IMR-90 (cell line): ENCODE data around the gene NFATC1. TPM values are rescaled to one million over a fixed set of nuclear protein-coding genes. Genes with fewer than 3 reads are reported as not detected.

Experiments used
- ATAC-seq: fragments of 200-7000 bp; cut with Tn5 transposase; 2 replicates; pipeline ENCODE4 v1.9.1; 2020; ENCODE audit warnings: low read depth, mild to moderate bottlenecking, moderate library complexity
- BruUV-seq: library from RNA; stranded (reverse); fragments of 400-500 nt; replicated peaks from 2 replicates; lab custom pipeline; 2021; lab: Mats Ljungman, UMichigan
- CTCF ChIA-PET: fragments of 300-600 bp; formaldehyde crosslinking; extraction: SDS; loops from one replicate; lab custom pipeline; 2021; ENCODE audit warnings: antibody characterized with exemption; lab: Yijun Ruan, JAX
- POLR2A ChIA-PET: fragments of 300-600 bp; sonication (Branson Sonifier 250); formaldehyde crosslinking; loops from one replicate; lab custom pipeline; 2022; ENCODE audit warnings: antibody characterized with exemption; ENCODE audit not compliant: unreplicated experiment; lab: Charles Lee
- DNase-seq: peaks from one replicate; pipeline ENCODE4 v3.0.0; 2013
- H2AFZ ChIP-seq: replicated peaks from 2 replicates; pipeline ENCODE3; 2013; ENCODE audit warnings: low read length, mild to moderate bottlenecking; ENCODE audit not compliant: poor library complexity
- H2AK5ac ChIP-seq: 2 replicates; pipeline ENCODE4 v1.6.1; 2013; ENCODE audit warnings: low read depth, low read length, inconsistent platforms
- H2AK9ac ChIP-seq: replicated peaks from 2 replicates; pipeline ENCODE3; 2013; ENCODE audit warnings: mild to moderate bottlenecking, low read depth, low read length, moderate library complexity; ENCODE audit not compliant: poor library complexity
- H2BK120ac ChIP-seq: 2 replicates; pipeline ENCODE4 v1.6.1; 2013; ENCODE audit warnings: low read depth, low read length, inconsistent platforms
- H2BK15ac ChIP-seq: 3 replicates; pipeline ENCODE4 v1.6.1; 2013; ENCODE audit warnings: low read depth, low read length, inconsistent platforms
- H2BK20ac ChIP-seq: 2 replicates; pipeline ENCODE4 v1.6.1; 2013; ENCODE audit warnings: low read depth, mild to moderate bottlenecking, inconsistent platforms, low read length, moderate library complexity
- H2BK5ac ChIP-seq: 2 replicates; pipeline ENCODE4 v1.6.1; 2013; ENCODE audit warnings: mild to moderate bottlenecking, low read depth, low read length, inconsistent platforms; ENCODE audit not compliant: poor library complexity, severe bottlenecking
- H3K14ac ChIP-seq: replicated peaks from 2 replicates; pipeline ENCODE4 v1.6.1; 2013; ENCODE audit warnings: low read depth, low read length, inconsistent platforms
- H3K18ac ChIP-seq: 2 replicates; pipeline ENCODE4 v1.6.1; 2013; ENCODE audit warnings: low read depth, low read length, control low read depth
- H3K23ac ChIP-seq: 2 replicates; pipeline ENCODE4 v1.6.1; 2013; ENCODE audit warnings: low read depth, low read length, inconsistent platforms
- H3K27ac ChIP-seq: 2 replicates; pipeline ENCODE4 v1.5.1; 2013; ENCODE audit warnings: mild to moderate bottlenecking, control low read depth, low read length; ENCODE audit not compliant: insufficient read depth
- H3K27me3 ChIP-seq: 2 replicates; pipeline ENCODE4 v1.6.1; 2013; ENCODE audit warnings: low read length; ENCODE audit not compliant: control insufficient read depth, insufficient read depth
- H3K36me3 ChIP-seq: 2 replicates; pipeline ENCODE4 v1.6.1; 2013; ENCODE audit warnings: low read length, mixed read lengths; ENCODE audit not compliant: control insufficient read depth, insufficient read depth
- H3K4ac ChIP-seq: 2 replicates; pipeline ENCODE4 v1.6.1; 2013; ENCODE audit warnings: low read depth, low read length, inconsistent platforms
- H3K4me1 ChIP-seq: 2 replicates; pipeline ENCODE4 v1.6.1; 2013; ENCODE audit warnings: low read length, mixed read lengths; ENCODE audit not compliant: control insufficient read depth, insufficient read depth
- H3K4me2 ChIP-seq: 2 replicates; pipeline ENCODE4 v1.6.1; 2013; ENCODE audit warnings: low read depth, mild to moderate bottlenecking, control low read depth, low read length, moderate library complexity
- H3K4me3 ChIP-seq: 2 replicates; pipeline ENCODE4 v1.5.1; 2013; ENCODE audit warnings: low read depth, mild to moderate bottlenecking, control low read depth, low read length, moderate library complexity; ENCODE audit not compliant: insufficient read depth
- H3K56ac ChIP-seq: 2 replicates; pipeline ENCODE4 v1.6.1; 2013; ENCODE audit warnings: low read length, inconsistent platforms; ENCODE audit not compliant: insufficient read depth; ENCODE audit errors: extremely low read depth
- H3K79me1 ChIP-seq, 2 experiments: 2 replicates each; pipeline ENCODE4 v1.6.1; 2013; ENCODE audit warnings: low read length in 2 of 2, inconsistent platforms in 1 of 2, low read depth in 1 of 2
- H3K9ac ChIP-seq: 2 replicates; pipeline ENCODE4 v1.6.1; 2013; ENCODE audit warnings: low read depth, low read length, control low read depth
- H3K9me1 ChIP-seq: 2 replicates; pipeline ENCODE4 v1.6.1; 2013; ENCODE audit warnings: low read length, inconsistent platforms; ENCODE audit not compliant: insufficient read depth
- H3K9me3 ChIP-seq: 2 replicates; pipeline ENCODE4 v1.6.1; 2013; ENCODE audit warnings: low read length; ENCODE audit not compliant: control insufficient read depth, insufficient read depth
- H4K20me1 ChIP-seq: 2 replicates; pipeline ENCODE4 v1.6.1; 2013; ENCODE audit warnings: low read length, inconsistent platforms; ENCODE audit not compliant: insufficient read depth
- H4K5ac ChIP-seq: 2 replicates; pipeline ENCODE4 v1.6.1; 2013; ENCODE audit warnings: mild to moderate bottlenecking, low read depth, low read length, control low read depth
- H4K8ac ChIP-seq, 2 experiments: 2 replicates each; pipeline ENCODE4 v1.6.1; 2013; ENCODE audit warnings: low read depth in 2 of 2, low read length in 2 of 2, control low read depth in 1 of 2, inconsistent platforms in 1 of 2
- H4K91ac ChIP-seq: 2 replicates; pipeline ENCODE4 v1.6.1; 2013; ENCODE audit warnings: low read depth, low read length, inconsistent platforms; ENCODE audit not compliant: insufficient read depth
- BHLHE40 ChIP-seq: fragments of 150-350 bp; IDR thresholded peaks from 2 replicates; pipeline ENCODE4 v1.6.1; 2016; ENCODE audit warnings: mild to moderate bottlenecking, low read depth, low read length
- CEBPB ChIP-seq: IDR thresholded peaks from 2 replicates; pipeline ENCODE4 v1.6.1; 2012; ENCODE audit warnings: low read depth, low read length, improper control_type of control experiment
- CHD1 ChIP-seq: IDR thresholded peaks from 2 replicates; pipeline ENCODE4 v1.6.1; 2012; ENCODE audit warnings: low read depth, low read length, improper control_type of control experiment
- FOS ChIP-seq: fragments of 150-350 bp; IDR thresholded peaks from 2 replicates; pipeline ENCODE4 v1.6.1; 2016; ENCODE audit warnings: low read depth, low read length
- MAFK ChIP-seq: IDR thresholded peaks from 2 replicates; pipeline ENCODE4 v1.6.1; 2012; ENCODE audit warnings: low read depth, low read length, improper control_type of control experiment
- MAZ ChIP-seq: IDR thresholded peaks from 2 replicates; pipeline ENCODE4 v1.6.1; 2012; ENCODE audit warnings: low read depth, mild to moderate bottlenecking, low read length, improper control_type of control experiment, moderate library complexity, borderline replicate concordance
- MXI1 ChIP-seq: IDR thresholded peaks from 2 replicates; pipeline ENCODE4 v1.6.1; 2012; ENCODE audit warnings: low read depth, mild to moderate bottlenecking, low read length, moderate library complexity, borderline replicate concordance
- NFE2L2 ChIP-seq: fragments of 150-350 bp; IDR thresholded peaks from 2 replicates; pipeline ENCODE4 v1.6.1; 2016; ENCODE audit warnings: low read depth, mild to moderate bottlenecking, low read length
- POLR2A ChIP-seq: IDR thresholded peaks from 2 replicates; pipeline ENCODE4 v1.6.1; 2012; ENCODE audit warnings: mild to moderate bottlenecking, low read depth, low read length
- RAD21 ChIP-seq: IDR thresholded peaks from 2 replicates; pipeline ENCODE4 v1.6.1; 2012; ENCODE audit warnings: low read length, improper control_type of control experiment
- RCOR1 ChIP-seq: IDR thresholded peaks from 2 replicates; pipeline ENCODE4 v1.6.1; 2012; ENCODE audit warnings: mild to moderate bottlenecking, low read length, improper control_type of control experiment; ENCODE audit not compliant: insufficient replicate concordance
- RFX5 ChIP-seq: IDR thresholded peaks from 2 replicates; pipeline ENCODE4 v1.8.0; 2012; ENCODE audit warnings: low read depth, mild to moderate bottlenecking, low read length, moderate library complexity
- SMC3 ChIP-seq: fragments of 150-350 bp; IDR thresholded peaks from 2 replicates; pipeline ENCODE4 v1.6.1; 2016; ENCODE audit warnings: low read depth, mild to moderate bottlenecking, antibody characterized with exemption, low read length, moderate library complexity
- USF2 ChIP-seq: fragments of 150-350 bp; IDR thresholded peaks from 2 replicates; pipeline ENCODE4 v1.6.1; 2017; ENCODE audit warnings: mild to moderate bottlenecking, antibody characterized with exemption, low read length, low read depth
- WGBS, 2 experiments: methylation state at CpG; one replicate each; pipeline versions ENCODE4 v1.1.5 to v1.1.7; 2013; ENCODE audit warnings: missing lambda C conversion rate in 2 of 2; ENCODE audit not compliant: insufficient read length in 1 of 2; ENCODE audit errors: extremely low coverage in 2 of 2; 5-methylcytosine and 5-hydroxymethylcytosine counted together
- dilution Hi-C: fragments of 300-500 bp; cut with HindIII; formaldehyde crosslinking; loops from one replicate; pipeline ENCODE4 v1.14.3; 2018; ENCODE audit warnings: low sequenced_read_pairs; ENCODE audit not compliant: unreplicated experiment
- in situ Hi-C: fragments of 300-500 bp; cut with MboI; formaldehyde crosslinking; loops from 3 replicates; pipeline ENCODE4 v1.14.3; 2019; ENCODE audit warnings: low sequenced_read_pairs, inconsistent platforms, mixed read lengths
- intact Hi-C: fragments of 100-400 bp; cut with micrococcal nuclease; formaldehyde crosslinking; loops from 2 replicates; pipeline ENCODE4 v1.10.0; 2022
- polyA plus RNA-seq, 3 experiments: library from polyadenylated mRNA; depleted of rRNA; stranded (reverse); fragments of >200 nt; gene quantifications; 2 replicates each; pipeline ENCODE4 v1.2.3, GENCODE V29; 2012; ENCODE audit warnings: low replicate concordance in 1 of 3
- total RNA-seq: library from RNA; depleted of rRNA; stranded (reverse); fragments of >200 nt; gene quantifications from 2 replicates; pipeline ENCODE4 v1.2.3, GENCODE V29; 2012
- TF ChIP-seq, protein P1 (sequence below): conservative IDR thresholded peaks from 2 replicates; pipeline ENCODE4 v1.5.1; 2012; ENCODE audit warnings: mild to moderate bottlenecking, low read depth, low read length, improper control_type of control experiment
- TF ChIP-seq, protein P2 (sequence below): fragments of 150-350 bp; IDR thresholded peaks from 2 replicates; pipeline ENCODE4 v1.6.1; 2016; ENCODE audit warnings: low read depth, mild to moderate bottlenecking, low read length, moderate library complexity, borderline replicate concordance

Gene NFATC1
- total and polyA plus RNA-seq, 2 of the 4 experiments (the other 2 are of a cell fraction): 0.36 to 1.8 TPM

DNA sequence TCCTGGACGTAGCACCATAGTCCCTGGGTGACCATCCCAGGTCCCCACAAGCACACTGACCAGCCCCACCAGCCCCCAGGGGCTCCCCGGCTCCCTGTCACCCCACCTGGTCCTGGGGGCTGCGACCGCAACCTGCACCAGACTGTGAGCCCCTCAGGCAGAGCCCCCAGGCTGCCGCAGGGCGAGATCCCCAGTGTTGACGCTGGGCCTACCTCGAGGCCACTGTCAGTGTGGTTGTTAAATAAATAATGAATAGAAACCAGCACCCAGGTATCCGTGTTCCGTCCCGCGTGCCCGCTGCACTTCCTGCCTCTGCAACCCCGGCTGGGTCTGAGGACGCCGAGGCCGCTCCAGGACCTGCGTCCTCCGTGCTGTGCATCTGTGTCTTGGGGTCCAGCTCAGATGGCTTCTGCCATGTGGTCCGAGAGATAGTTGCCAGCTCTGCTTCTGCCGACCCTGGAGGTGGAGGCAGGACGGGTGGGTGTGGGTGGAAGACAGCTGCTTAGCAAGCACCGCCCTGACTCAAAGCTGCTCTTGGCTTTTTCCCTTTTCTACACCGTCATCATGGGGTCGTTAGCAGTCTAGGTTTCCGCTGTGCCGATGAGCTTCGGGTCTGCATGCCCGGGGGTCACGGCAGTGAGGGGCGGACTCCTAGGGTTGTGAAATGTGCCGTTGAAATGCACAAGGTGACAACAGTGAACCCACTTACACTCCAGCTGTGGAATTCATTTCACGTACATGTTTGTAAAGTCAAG is 74.2 kb downstream of the NFATC1 start:
- H3K79me1 ChIP-seq: no peaks in the 10 kb centered on the region
- no peak overlapping the region for H2AK9ac ChIP-seq
- no peak overlapping the region for H2BK5ac ChIP-seq
- dilution Hi-C loops (no loop called here), in situ Hi-C loops (no loop called here), intact Hi-C loops (no loop called here)
- H3K4ac ChIP-seq: no peak overlapping the region
- 80% methylated on average over 8 of the region's 33 CpGs; no CpG with 5 or more reads in 1 of the 2 experiments for WGBS, 2 experiments
- H4K5ac ChIP-seq: no peak overlapping the region
- H3K56ac ChIP-seq: no peak overlapping the region
- no TSS peak for BruUV-seq
- H4K20me1 ChIP-seq: no peaks in the 10 kb centered on the region
- H2BK120ac ChIP-seq: no peak overlapping the region
- ChIA-PET POLR2A (no interaction called here), CTCF (no interaction called here)
- H3K4me2 ChIP-seq: no peak overlapping the region
- H3K4me3 ChIP-seq: no peak overlapping the region
- H3K9me3 ChIP-seq: no peaks in the 10 kb centered on the region; the same call in 1 of the 2 replicates
- H3K14ac ChIP-seq: no peak overlapping the region
- no peaks in the 10 kb centered on the region for H3K27me3 ChIP-seq
- H4K91ac ChIP-seq: no peak overlapping the region
- no peaks in the 10 kb centered on the region for H3K9me1 ChIP-seq
- no peak overlapping the region for H2BK20ac ChIP-seq
- H2BK15ac ChIP-seq: no peak overlapping the region
- H3K27ac ChIP-seq: no peak overlapping the region
- H3K9ac ChIP-seq: no peak overlapping the region
- DNase-seq (no peak), ATAC-seq (no peak)
- H4K8ac ChIP-seq: no peak overlapping the region
- H2AFZ ChIP-seq: no peak overlapping the region
- H3K18ac ChIP-seq: no peak overlapping the region
- H3K4me1 ChIP-seq: no peaks in the 10 kb centered on the region
- H3K23ac ChIP-seq: no peak overlapping the region
- no peak overlapping the region for H2AK5ac ChIP-seq
- H3K36me3 ChIP-seq: peaks cover 5% of the 10 kb centered on the region; the same call in 1 of the 2 replicates
- no peak for TF ChIP-seq FOS
- no peak for TF ChIP-seq MAFK
- no peak for TF ChIP-seq NFE2L2
- no peak for TF ChIP-seq BHLHE40
- TF ChIP-seq POLR2A: no peak
- TF ChIP-seq MAZ: no peak
- TF ChIP-seq, protein P1, sequence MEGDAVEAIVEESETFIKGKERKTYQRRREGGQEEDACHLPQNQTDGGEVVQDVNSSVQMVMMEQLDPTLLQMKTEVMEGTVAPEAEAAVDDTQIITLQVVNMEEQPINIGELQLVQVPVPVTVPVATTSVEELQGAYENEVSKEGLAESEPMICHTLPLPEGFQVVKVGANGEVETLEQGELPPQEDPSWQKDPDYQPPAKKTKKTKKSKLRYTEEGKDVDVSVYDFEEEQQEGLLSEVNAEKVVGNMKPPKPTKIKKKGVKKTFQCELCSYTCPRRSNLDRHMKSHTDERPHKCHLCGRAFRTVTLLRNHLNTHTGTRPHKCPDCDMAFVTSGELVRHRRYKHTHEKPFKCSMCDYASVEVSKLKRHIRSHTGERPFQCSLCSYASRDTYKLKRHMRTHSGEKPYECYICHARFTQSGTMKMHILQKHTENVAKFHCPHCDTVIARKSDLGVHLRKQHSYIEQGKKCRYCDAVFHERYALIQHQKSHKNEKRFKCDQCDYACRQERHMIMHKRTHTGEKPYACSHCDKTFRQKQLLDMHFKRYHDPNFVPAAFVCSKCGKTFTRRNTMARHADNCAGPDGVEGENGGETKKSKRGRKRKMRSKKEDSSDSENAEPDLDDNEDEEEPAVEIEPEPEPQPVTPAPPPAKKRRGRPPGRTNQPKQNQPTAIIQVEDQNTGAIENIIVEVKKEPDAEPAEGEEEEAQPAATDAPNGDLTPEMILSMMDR: no peak
- TF ChIP-seq, protein P2, sequence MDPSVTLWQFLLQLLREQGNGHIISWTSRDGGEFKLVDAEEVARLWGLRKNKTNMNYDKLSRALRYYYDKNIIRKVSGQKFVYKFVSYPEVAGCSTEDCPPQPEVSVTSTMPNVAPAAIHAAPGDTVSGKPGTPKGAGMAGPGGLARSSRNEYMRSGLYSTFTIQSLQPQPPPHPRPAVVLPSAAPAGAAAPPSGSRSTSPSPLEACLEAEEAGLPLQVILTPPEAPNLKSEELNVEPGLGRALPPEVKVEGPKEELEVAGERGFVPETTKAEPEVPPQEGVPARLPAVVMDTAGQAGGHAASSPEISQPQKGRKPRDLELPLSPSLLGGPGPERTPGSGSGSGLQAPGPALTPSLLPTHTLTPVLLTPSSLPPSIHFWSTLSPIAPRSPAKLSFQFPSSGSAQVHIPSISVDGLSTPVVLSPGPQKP: no peak
- TF ChIP-seq USF2: no peak
- no peak for TF ChIP-seq CHD1
- no peak for TF ChIP-seq RCOR1
- no peak for TF ChIP-seq CEBPB
- no peak for TF ChIP-seq RFX5
- TF ChIP-seq RAD21: no peak
- no peak for TF ChIP-seq MXI1
- no peak for TF ChIP-seq SMC3
